Activated CD4-positive, alpha-beta T cell treated with anti-CD3 and anti-CD28 coated beads, Interleukin-2, Interleukin-6, amounts not matched to agents 100 ng/mL and 50 ng/mL, durations not matched to agents 16 hours and 8 hours (primary cell): ENCODE results near the gene GPR62.

ENCODE experiments used
- DNase-seq: peaks from one replicate; pipeline ENCODE4 v3.0.0-alpha.2; 2020

The GPR62 gene

GRCh38 chr3:51938780-51939425, 16.3 kb upstream of the GPR62 start:
- DNase-seq, result no peak

- DNase-seq, result no peak
Measured at GRCh38 chr3:51940648-51941462, 14.3 kb upstream of the GPR62 start.

GRCh38 chr3:51941463-51941797, 13.8 kb upstream of the GPR62 start:
- no peak for DNase-seq

GRCh38 chr3:51941798-51942602, 13.2 kb upstream of the GPR62 start, which contains the start of the genes PARP3 and RRP9:
TSS of gene PARP3 (plus strand) at chr3:51942363. CDS start at chr3:51943356, 993 bp downstream.
TSS of gene RRP9 (minus strand) at chr3:51941904. CDS start at chr3:51941867, 37 bp downstream.
- peak; percentile 100 for DNase-seq

GRCh38 chr3:51942603-51943450, 12.4 kb upstream of the GPR62 start:
- DNase-seq, result peak; percentile 72

- DNase-seq, result no peak
Measured at GRCh38 chr3:51943451-51944391, 11.5 kb upstream of the GPR62 start.

- DNase-seq, result no peak
Measured at GRCh38 chr3:51944451-51945021, 10.6 kb upstream of the GPR62 start.

- no peak for DNase-seq
Measured at GRCh38 chr3:51945031-51945840, 9.9 kb upstream of the GPR62 start.

GRCh38 chr3:51945926-51946705, 9.1 kb upstream of the GPR62 start:
- DNase-seq, result no peak

- DNase-seq, result no peak
Measured at GRCh38 chr3:51946796-51947195, 8.4 kb upstream of the GPR62 start.

- DNase-seq, result no peak
Measured at GRCh38 chr3:51947215-51947900, 7.8 kb upstream of the GPR62 start.

- DNase-seq, result no peak
Measured at GRCh38 chr3:51948016-51948580, 7.1 kb upstream of the GPR62 start.

GRCh38 chr3:51949121-51949520, 6.1 kb upstream of the GPR62 start:
- no peak for DNase-seq

- DNase-seq, result no peak
Measured at GRCh38 chr3:51950899-51951298, 4.3 kb upstream of the GPR62 start.

- DNase-seq, result no peak
Measured at GRCh38 chr3:51953445-51953844, 1.7 kb upstream of the GPR62 start.

- DNase-seq, result no peak
Measured at GRCh38 chr3:51954105-51954504, 1.1 kb upstream of the GPR62 start.

- DNase-seq, result no peak
Measured at GRCh38 chr3:51954713-51955112, 468 bp upstream of the GPR62 start.
